ENCODE data around the gene CCND1.

Gene CCND1

GRCh38 chr11:69661413-69661715, 20.4 kb downstream of the CCND1 start:
- DNase-seq (ENCODE audit: low spot score): peak; percentile 43
- no peak for ATAC-seq (ENCODE audit: low read depth)
- Histone ChIP-seq H3K4me3 (ENCODE audit: severe bottlenecking) (no peak overlapping the region), H3K27ac (ENCODE audit: poor library complexity, severe bottlenecking) (no peak overlapping the region), H3K9me3 (ENCODE audit: severe bottlenecking) (no peaks in the 10 kb centered on the region), H3K4me1 (ENCODE audit: insufficient read depth, poor library complexity, severe bottlenecking) (no peaks in the 10 kb centered on the region), H3K36me3 (ENCODE audit: low read depth) (0 out of 2 replicates have a peak, but pooled peaks cover 5% of the 10 kb centered on the region), H3K27me3 (ENCODE audit: insufficient read depth, poor library complexity, severe bottlenecking) (no peaks in the 10 kb centered on the region)
- TF ChIP-seq CTCF (IDR thresholded peaks at IDR 0.05; ENCODE audit: poor library complexity, severe bottlenecking): no peak

GRCh38 chr11:69662021-69662698, 21.2 kb downstream of the CCND1 start:
- ATAC-seq (ENCODE audit: low read depth) (no peak; the same call in 2 of the 3 replicates), DNase-seq (ENCODE audit: low spot score) (peak; percentile 31)
- H3K27me3 ChIP-seq (ENCODE audit: insufficient read depth, poor library complexity, severe bottlenecking): no peaks in the 10 kb centered on the region
- no peaks in the 10 kb centered on the region for H3K9me3 ChIP-seq (ENCODE audit: severe bottlenecking)
- H3K27ac ChIP-seq (ENCODE audit: poor library complexity, severe bottlenecking): no peak overlapping the region
- 0 out of 2 replicates have a peak, but pooled peaks cover 5% of the 10 kb centered on the region for H3K36me3 ChIP-seq (ENCODE audit: low read depth)
- H3K4me3 ChIP-seq (ENCODE audit: severe bottlenecking): no peak overlapping the region
- TF ChIP-seq CTCF (IDR thresholded peaks at IDR 0.05; ENCODE audit: poor library complexity, severe bottlenecking): no peak
- H3K4me1 ChIP-seq (ENCODE audit: insufficient read depth, poor library complexity, severe bottlenecking): no peaks in the 10 kb centered on the region

- Histone ChIP-seq H3K4me1 (ENCODE audit: insufficient read depth, poor library complexity, severe bottlenecking) (no peaks in the 10 kb centered on the region), H3K4me3 (ENCODE audit: severe bottlenecking) (no peak overlapping the region), H3K9me3 (ENCODE audit: severe bottlenecking) (no peaks in the 10 kb centered on the region), H3K27ac (ENCODE audit: poor library complexity, severe bottlenecking) (no peak overlapping the region), H3K27me3 (ENCODE audit: insufficient read depth, poor library complexity, severe bottlenecking) (no peaks in the 10 kb centered on the region), H3K36me3 (ENCODE audit: low read depth) (0 out of 2 replicates have a peak, but pooled peaks cover 5% of the 10 kb centered on the region)
- no peak for DNase-seq (ENCODE audit: low spot score)
- no peak for ATAC-seq (ENCODE audit: low read depth)
- TF ChIP-seq CTCF (IDR thresholded peaks at IDR 0.05; ENCODE audit: poor library complexity, severe bottlenecking): no peak
Measured at GRCh38 chr11:69662806-69663205, 21.9 kb downstream of the CCND1 start.

- Histone ChIP-seq H3K27ac (ENCODE audit: poor library complexity, severe bottlenecking) (no peak overlapping the region), H3K36me3 (ENCODE audit: low read depth) (0 out of 2 replicates have a peak, but pooled peaks cover 5% of the 10 kb centered on the region), H3K4me3 (ENCODE audit: severe bottlenecking) (no peak overlapping the region), H3K4me1 (ENCODE audit: insufficient read depth, poor library complexity, severe bottlenecking) (no peaks in the 10 kb centered on the region), H3K27me3 (ENCODE audit: insufficient read depth, poor library complexity, severe bottlenecking) (no peaks in the 10 kb centered on the region), H3K9me3 (ENCODE audit: severe bottlenecking) (no peaks in the 10 kb centered on the region)
- DNase-seq (ENCODE audit: low spot score): peak; percentile 40
- no peak for TF ChIP-seq CTCF (IDR thresholded peaks at IDR 0.05; ENCODE audit: poor library complexity, severe bottlenecking)
- no peak for ATAC-seq (ENCODE audit: low read depth)
Measured at GRCh38 chr11:69663326-69663725, 22.4 kb downstream of the CCND1 start.

- no peaks in the 10 kb centered on the region for H3K9me3 ChIP-seq (ENCODE audit: severe bottlenecking)
- ATAC-seq (ENCODE audit: low read depth) (no peak), DNase-seq (ENCODE audit: low spot score) (peak; percentile 48)
- no peak overlapping the region for H3K27ac ChIP-seq (ENCODE audit: poor library complexity, severe bottlenecking)
- no peak for TF ChIP-seq CTCF (IDR thresholded peaks at IDR 0.05; ENCODE audit: poor library complexity, severe bottlenecking)
- no peak overlapping the region for H3K4me3 ChIP-seq (ENCODE audit: severe bottlenecking)
- no peaks in the 10 kb centered on the region for H3K4me1 ChIP-seq (ENCODE audit: insufficient read depth, poor library complexity, severe bottlenecking)
- no peaks in the 10 kb centered on the region for H3K27me3 ChIP-seq (ENCODE audit: insufficient read depth, poor library complexity, severe bottlenecking)
- H3K36me3 ChIP-seq (ENCODE audit: low read depth): peaks cover 7% of the 10 kb centered on the region; the same call in 1 of the 2 replicates
Measured at GRCh38 chr11:69664103-69664775, 23.3 kb downstream of the CCND1 start.
